AG09309 (cell line): Measurements from ENCODE around the gene MAD1L1.
"Not testable (repeated sequence)": the region's sequence is repeated elsewhere in the genome, so short reads cannot be mapped to it uniquely, and the experiment has no call there.

ENCODE experiments used
- DNase-seq: peaks from one replicate; pipeline ENCODE4 v3.0.0-alpha.2; 2010; ENCODE audit warnings: low read depth
- H3K4me3 ChIP-seq: 2 replicates; pipeline ENCODE4 v1.5.1; 2011; ENCODE audit warnings: mild to moderate bottlenecking, low read depth, low read length, moderate library complexity; ENCODE audit not compliant: control insufficient read depth
- TF ChIP-seq, protein P1 (sequence below): IDR thresholded peaks from 2 replicates; pipeline ENCODE4 v1.5.1; 2011; ENCODE audit warnings: mild to moderate bottlenecking, low read depth, low read length, inconsistent platforms; ENCODE audit not compliant: insufficient read depth, control insufficient read depth; ENCODE audit errors: missing control alignments

Gene MAD1L1

DNA sequence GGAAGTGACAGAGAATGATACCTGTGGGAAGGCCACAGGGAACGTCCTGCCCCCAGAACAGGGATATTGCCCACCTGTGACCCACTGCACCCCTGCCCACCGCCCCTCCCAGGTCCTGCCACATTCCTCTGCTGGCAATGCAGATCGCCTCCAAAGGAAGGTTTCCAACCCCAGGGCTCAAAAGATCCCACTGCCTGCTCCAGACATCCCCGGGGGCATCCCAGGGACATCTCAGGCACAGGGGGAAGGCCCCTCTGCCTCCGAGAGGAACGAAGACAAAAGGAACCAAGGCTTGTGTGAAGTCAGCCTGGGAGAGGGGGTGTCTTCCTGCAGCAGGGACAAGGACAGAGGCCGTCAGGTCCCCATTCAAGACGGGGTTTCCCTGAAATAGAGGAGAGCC, 37.8 kb upstream of the MAD1L1 start:
- no peak overlapping the region for H3K4me3 ChIP-seq
- TF ChIP-seq, protein P1, sequence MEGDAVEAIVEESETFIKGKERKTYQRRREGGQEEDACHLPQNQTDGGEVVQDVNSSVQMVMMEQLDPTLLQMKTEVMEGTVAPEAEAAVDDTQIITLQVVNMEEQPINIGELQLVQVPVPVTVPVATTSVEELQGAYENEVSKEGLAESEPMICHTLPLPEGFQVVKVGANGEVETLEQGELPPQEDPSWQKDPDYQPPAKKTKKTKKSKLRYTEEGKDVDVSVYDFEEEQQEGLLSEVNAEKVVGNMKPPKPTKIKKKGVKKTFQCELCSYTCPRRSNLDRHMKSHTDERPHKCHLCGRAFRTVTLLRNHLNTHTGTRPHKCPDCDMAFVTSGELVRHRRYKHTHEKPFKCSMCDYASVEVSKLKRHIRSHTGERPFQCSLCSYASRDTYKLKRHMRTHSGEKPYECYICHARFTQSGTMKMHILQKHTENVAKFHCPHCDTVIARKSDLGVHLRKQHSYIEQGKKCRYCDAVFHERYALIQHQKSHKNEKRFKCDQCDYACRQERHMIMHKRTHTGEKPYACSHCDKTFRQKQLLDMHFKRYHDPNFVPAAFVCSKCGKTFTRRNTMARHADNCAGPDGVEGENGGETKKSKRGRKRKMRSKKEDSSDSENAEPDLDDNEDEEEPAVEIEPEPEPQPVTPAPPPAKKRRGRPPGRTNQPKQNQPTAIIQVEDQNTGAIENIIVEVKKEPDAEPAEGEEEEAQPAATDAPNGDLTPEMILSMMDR: no peak
- no peak for DNase-seq

- no peak for DNase-seq
- TF ChIP-seq, protein P1: no peak
- H3K4me3 ChIP-seq: no peak overlapping the region
These were observed 37.3 kb upstream of the MAD1L1 start for GRCh38 chr7:2269991-2270460.

DNA sequence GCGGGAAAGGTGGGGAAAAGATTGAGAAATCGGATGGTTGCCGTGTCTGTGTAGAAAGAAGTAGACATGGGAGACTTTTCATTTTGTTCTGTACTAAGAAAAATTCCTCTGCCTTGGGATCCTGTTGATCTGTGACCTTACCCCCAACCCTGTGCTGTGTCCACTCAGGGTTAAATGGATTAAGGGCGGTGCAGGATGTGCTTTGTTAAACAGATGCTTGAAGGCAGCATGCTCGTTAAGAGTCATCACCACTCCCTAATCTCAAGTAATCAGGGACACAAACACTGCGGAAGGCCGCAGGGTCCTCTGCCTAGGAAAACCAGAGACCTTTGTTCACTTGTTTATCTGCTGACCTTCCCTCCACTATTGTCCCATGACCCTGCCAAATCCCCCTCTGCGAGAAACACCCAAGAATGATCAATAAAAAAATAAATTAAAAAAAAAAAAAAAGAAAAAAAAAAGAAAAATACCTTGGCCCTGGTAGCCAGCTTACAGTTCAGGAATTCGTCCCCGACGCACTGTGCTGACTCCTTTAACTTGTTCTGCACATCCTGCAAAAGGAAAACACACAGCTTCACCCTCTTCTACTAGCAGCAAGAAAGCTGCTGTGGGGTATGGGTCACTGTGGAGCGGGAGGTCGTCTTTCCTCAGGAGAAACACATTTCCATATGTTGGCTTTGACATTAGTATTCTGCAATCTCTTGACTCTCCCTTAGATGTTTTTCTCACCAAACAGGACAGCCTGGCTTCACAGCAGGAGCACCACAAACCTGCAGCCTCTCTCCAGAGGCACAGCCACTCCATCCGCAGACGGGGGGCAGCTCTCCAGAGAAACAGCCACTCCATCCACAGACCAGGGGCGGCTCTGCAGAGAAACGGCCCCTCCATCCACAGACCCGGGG, 36.6 kb upstream of the MAD1L1 start:
- H3K4me3 ChIP-seq, DNase-seq: not testable (repeated sequence)

GRCh38 chr7:2266911-2267310, 34.2 kb upstream of the MAD1L1 start:
- TF ChIP-seq, protein P1: no peak
- DNase-seq: no peak
- no peak overlapping the region for H3K4me3 ChIP-seq

DNA sequence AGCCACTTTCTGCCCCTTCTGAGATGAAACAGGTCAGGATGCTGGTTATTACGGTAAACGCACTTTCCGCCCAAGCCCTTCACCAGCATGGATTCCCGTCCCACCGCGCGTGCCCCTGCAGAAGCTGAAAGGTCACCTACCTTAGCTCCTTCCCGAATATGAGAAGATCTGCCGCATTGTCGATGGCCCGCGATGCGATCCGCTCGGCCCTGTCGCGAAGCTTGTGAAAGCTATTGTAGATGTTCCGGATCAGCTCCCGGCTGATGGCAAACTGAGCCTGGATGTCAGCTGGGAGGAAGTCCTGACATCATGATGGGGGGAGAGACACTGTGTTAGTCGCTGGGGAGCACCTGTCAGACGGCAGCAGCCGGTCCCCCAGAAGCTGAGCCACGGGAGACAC, 31.4 kb upstream of the MAD1L1 start:
- TF ChIP-seq, protein P1: no peak
- DNase-seq: no peak
- no peak overlapping the region for H3K4me3 ChIP-seq

DNA sequence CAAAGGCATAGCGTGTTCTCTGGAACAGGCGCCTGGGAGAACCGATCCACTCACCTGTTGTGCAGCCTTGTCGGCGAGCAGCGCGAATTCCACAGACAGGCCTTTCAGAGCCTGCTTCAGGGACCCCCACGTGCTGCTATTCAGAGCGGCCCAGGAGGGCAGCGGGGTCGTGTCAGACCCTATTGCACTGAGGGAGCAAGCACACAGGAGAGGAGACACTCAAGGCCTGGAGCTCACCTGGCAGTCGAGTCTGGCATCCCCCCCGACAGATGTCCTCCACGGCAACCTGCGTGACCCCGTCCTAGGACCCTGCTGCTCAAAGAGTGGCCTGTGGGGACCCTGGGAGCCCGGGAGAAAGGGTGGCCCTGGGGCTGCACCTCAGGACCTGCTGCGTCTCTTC, 30.4 kb upstream of the MAD1L1 start:
- TF ChIP-seq, protein P1: no peak
- no peak for DNase-seq
- H3K4me3 ChIP-seq: no peak overlapping the region

DNA sequence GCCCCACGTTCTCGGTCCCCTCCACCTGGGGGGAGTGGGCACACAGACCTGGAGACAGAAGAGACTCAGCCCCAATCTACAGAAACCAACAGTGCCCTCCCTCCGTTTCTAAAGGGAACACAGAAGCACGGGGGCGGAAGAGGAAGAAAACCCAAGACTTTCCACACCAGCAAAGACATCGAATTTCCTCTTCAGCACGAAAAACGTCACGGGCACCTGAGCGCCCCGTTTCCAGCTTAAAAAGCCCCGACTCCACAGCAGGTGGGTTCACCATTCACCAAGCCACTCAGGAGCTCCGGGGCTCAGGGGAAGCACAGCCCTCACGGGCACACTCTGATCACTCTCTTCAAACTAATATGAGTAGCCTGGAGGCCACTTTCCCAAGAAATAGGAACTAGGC, 28.9 kb upstream of the MAD1L1 start:
- no peak for DNase-seq
- H3K4me3 ChIP-seq: no peak overlapping the region
- TF ChIP-seq, protein P1: no peak
